GM19372 (cell line): Measurements from ENCODE around the gene APOA4.

Source experiments
- ATAC-seq: cut with Tn5 transposase; IDR thresholded peaks from one replicate; pipeline ENCODE4 v1.9.1; 2021; ENCODE audit warnings: mild to moderate bottlenecking, low read depth, moderate library complexity; ENCODE audit not compliant: unreplicated experiment

The APOA4 gene

GRCh38 chr11:116823031-116823843 lies at the start of gene APOA4:
TSS of gene APOA4 (minus strand) at chr11:116823304. CDS start at chr11:116823191, 113 bp downstream.
- ATAC-seq: no peak

GRCh38 chr11:116871248-116871647 lies 48.1 kb upstream of the APOA4 start:
- no peak for ATAC-seq

GRCh38 chr11:116870054-116870453 lies 47.0 kb upstream of the APOA4 start:
- ATAC-seq: no peak

- no peak for ATAC-seq
Measured at GRCh38 chr11:116869610-116870009, 46.5 kb upstream of the APOA4 start.

- ATAC-seq: no peak
Measured at GRCh38 chr11:116868066-116868465, 45.0 kb upstream of the APOA4 start.

- ATAC-seq: no peak
Measured at GRCh38 chr11:116867619-116868018, 44.5 kb upstream of the APOA4 start.

GRCh38 chr11:116866804-116867455 lies 43.8 kb upstream of the APOA4 start:
- no peak for ATAC-seq

GRCh38 chr11:116865696-116866095 lies 42.6 kb upstream of the APOA4 start:
- ATAC-seq: no peak

GRCh38 chr11:116864531-116864930 lies 41.4 kb upstream of the APOA4 start:
- ATAC-seq: no peak

GRCh38 chr11:116862951-116863350 lies 39.8 kb upstream of the APOA4 start:
- no peak for ATAC-seq

GRCh38 chr11:116862185-116862584 lies 39.1 kb upstream of the APOA4 start:
- ATAC-seq: no peak

- no peak for ATAC-seq
Measured at GRCh38 chr11:116861539-116861938, 38.4 kb upstream of the APOA4 start.

- no peak for ATAC-seq
Measured at GRCh38 chr11:116860303-116860702, 37.2 kb upstream of the APOA4 start.

GRCh38 chr11:116859175-116859574 lies 36.1 kb upstream of the APOA4 start:
- ATAC-seq: no peak

GRCh38 chr11:116857936-116858335 lies 34.8 kb upstream of the APOA4 start:
- no peak for ATAC-seq

- ATAC-seq: no peak
Measured at GRCh38 chr11:116857316-116857715, 34.2 kb upstream of the APOA4 start.

GRCh38 chr11:116856423-116856822 lies 33.3 kb upstream of the APOA4 start:
- no peak for ATAC-seq

- ATAC-seq: no peak
Measured at GRCh38 chr11:116855413-116855812, 32.3 kb upstream of the APOA4 start.

GRCh38 chr11:116853461-116854073 lies 30.5 kb upstream of the APOA4 start:
- peak; percentile 93 for ATAC-seq

- ATAC-seq: no peak
Measured at GRCh38 chr11:116852261-116853031, 29.3 kb upstream of the APOA4 start.

- ATAC-seq: no peak
Measured at GRCh38 chr11:116851626-116852025, 28.5 kb upstream of the APOA4 start.
